Measurements from ENCODE around the gene LIMCH1.

DNA sequence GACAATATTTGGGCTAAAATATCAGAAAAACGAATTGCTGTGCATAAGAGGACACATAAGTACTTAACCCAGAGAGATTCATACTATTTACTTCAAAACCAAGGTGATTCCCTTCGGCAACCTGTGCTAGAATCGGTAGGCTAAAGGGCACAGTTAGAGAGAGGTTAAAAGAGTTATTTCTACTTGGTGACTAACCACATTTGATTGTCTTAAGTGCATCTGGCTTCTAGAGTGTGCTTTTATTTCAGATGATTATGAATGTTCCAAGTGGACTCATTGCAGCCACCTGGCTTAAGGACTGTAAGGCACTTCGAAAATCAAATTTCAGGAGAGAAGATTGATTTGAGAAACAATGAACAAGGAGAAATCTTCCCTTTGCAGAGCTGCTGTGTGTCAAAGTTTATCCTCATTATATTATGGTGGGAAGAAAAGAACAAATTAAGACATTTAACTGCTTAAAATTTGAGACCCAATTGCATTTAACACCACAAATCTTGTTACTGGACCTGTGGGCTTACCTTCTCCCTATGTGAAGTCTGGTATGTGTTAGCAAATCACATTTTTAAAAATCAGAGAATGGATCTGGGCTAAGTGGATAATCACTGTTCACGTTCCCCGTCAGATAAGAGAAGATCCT lies 176.5 kb downstream of the LIMCH1 start:
- TF ChIP-seq, protein P1, sequence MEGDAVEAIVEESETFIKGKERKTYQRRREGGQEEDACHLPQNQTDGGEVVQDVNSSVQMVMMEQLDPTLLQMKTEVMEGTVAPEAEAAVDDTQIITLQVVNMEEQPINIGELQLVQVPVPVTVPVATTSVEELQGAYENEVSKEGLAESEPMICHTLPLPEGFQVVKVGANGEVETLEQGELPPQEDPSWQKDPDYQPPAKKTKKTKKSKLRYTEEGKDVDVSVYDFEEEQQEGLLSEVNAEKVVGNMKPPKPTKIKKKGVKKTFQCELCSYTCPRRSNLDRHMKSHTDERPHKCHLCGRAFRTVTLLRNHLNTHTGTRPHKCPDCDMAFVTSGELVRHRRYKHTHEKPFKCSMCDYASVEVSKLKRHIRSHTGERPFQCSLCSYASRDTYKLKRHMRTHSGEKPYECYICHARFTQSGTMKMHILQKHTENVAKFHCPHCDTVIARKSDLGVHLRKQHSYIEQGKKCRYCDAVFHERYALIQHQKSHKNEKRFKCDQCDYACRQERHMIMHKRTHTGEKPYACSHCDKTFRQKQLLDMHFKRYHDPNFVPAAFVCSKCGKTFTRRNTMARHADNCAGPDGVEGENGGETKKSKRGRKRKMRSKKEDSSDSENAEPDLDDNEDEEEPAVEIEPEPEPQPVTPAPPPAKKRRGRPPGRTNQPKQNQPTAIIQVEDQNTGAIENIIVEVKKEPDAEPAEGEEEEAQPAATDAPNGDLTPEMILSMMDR (IDR thresholded peaks at IDR 0.05; ENCODE audit: control extremely low read depth in 1 of 3, insufficient read depth in 1 of 3, low read depth in 1 of 3, low read length in 3 of 3): no peak
- TF ChIP-seq ZNF274 (IDR thresholded peaks at IDR 0.05; ENCODE audit: borderline replicate concordance, extremely low read depth, low read length): no peak
